ENCODE results near the gene SULF2.

The SULF2 gene

DNA sequence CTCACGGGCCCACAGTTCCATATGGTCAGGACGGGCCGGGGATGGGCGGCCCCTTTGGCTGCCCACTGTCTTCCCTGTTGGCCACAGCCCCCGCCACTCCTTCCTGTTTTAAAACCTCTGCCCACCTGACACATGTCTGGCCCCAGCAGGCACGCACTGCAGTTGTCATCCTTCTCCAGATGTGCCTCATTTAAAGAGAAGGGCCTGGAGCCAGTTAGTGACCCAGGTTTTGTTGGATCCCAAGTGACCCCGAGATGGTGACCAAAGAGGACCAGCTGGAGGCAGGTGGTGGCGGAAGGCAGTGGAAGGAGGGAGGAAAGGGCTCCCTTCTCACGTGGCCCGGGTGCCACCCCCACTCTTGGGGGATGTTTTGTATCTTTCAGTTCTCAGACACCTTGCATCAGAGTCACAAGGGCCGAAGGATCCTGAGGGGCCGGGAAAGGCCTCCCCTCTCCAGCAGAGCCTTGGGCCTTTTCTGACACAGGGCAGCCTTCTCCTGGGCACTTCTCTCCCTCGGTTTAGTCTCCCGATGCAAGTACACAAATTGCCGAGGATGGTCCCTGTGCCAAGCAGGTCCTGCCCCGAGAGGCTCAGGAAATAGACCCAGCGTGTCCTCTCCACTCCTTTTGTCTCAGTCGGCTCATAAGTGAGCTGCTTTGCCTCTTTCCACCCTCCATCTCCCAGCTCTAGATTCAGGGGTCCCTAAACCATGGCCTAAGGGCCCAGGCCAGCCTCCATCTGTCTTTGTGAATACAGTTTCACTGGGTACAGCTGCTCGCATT, 117.6 kb downstream of the SULF2 start:
- DNase-seq (ENCODE audit: low spot score): no peak

DNA sequence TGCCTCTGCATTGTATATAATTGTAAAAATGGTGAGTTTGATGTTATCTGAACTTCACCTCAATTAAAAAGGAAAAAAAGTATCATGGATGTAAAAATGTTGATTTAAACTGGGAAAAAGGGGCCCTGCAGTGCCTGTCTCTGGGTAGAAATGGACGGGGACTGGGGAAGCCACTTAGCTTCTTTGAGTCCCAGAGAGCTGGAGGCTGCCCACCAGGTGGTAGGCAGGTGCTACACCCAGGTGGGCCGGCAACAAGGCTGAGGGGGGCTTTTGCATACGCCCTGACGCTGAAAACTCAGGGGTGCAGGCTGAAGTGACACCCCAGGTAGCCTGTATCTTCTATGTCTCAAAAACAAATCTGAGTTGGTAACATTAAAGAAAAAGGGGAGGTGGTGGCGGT, 118.2 kb downstream of the SULF2 start:
- DNase-seq (ENCODE audit: low spot score): no peak

DNA sequence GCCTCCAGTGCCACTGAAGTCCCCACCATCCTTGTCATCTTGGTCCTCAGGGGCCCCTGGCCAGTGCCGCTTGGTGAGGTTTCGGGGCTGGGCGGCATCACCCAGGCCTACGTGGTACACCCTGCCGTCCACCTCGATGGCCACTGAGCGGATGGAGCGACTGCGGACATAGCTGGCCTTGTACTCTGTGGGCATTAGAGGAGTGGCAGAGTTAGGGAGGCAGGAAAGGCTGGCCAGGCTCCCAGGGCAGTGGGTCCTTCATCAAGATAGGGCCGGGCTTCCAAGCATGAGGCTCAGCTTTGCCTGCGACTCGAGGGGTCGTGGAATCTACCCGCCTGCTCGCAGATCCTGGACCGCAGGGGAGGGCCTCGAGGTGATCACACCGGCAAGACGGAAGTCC, 119.0 kb downstream of the SULF2 start:
- DNase-seq (ENCODE audit: low spot score): no peak

DNA sequence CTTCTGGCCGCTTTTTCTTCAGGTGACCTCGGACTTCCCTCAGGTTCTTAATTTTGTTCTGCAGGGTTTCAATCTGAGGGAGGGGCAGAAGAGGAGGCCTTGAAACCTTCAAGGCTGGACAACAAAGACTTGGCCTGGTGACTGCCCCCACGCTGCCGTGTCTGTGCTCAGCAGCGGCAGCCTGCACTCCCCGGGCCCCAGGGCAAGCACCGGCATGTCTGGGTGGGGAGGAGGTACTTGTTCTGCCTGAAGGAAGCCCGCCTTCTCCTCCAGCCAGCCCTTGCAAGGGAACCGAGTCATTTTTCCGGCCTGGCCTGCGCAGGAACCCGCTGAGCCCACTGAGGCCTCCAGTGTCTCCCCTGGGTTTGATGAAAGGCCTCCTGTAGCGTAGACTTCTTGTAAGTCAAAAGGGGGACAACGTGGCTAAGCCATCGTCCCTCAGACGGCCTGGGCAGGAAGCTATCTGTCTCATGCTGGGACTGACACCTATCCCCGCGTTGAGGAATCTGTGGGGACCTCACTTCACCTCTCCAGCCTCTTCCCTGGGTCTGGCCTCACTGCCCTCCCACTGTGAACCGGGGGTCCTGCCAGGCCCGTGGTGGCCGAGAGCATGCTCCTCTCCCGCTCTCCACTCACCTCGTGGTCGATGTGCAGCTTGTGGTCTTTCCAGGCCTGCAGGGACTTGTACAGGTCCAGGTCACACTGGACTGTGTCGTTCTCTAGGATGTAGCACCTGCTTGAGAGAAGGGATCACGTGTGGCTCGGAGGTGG, 119.9 kb downstream of the SULF2 start:
- no peak for DNase-seq (ENCODE audit: low spot score)

DNA sequence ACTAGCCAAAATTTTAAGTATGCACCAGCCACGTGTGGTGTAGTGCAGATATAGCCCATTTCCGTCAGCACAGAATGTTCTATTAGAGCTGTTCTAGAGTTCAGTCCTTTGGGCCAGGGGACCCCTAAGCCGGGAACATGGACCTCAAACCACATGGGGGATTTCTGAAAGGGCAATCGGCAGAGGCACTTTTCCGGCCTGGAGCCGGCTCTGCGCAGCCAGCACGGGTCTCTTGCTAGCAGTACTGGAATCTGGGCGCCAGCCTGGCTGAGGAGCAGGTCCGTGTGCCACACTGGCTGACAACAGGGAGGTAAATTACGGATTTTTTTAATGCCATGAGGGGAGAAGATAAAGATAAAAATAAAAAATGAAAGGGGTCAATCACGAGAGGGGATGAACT, 120.5 kb downstream of the SULF2 start:
- DNase-seq (ENCODE audit: low spot score): no peak

DNA sequence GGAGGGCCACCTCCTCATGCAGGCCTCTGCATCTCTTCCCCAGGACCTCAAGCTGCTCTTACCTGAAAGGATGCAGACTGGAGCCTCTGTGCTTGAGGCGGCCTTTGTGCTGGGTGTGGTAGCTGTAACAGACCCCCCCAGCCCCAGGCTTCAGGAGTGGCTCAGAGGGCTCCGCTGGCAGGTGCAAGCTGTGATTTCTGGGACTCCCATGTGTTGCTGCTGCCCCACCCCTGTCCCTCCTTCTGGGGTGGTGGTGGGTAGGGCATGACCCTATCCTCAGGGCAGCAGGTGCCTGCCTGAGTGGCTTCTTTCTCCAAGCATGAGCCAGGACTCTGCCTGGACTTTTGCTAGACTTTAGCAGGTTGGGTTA, 121.2 kb downstream of the SULF2 start:
- DNase-seq (ENCODE audit: low spot score): no peak

DNA sequence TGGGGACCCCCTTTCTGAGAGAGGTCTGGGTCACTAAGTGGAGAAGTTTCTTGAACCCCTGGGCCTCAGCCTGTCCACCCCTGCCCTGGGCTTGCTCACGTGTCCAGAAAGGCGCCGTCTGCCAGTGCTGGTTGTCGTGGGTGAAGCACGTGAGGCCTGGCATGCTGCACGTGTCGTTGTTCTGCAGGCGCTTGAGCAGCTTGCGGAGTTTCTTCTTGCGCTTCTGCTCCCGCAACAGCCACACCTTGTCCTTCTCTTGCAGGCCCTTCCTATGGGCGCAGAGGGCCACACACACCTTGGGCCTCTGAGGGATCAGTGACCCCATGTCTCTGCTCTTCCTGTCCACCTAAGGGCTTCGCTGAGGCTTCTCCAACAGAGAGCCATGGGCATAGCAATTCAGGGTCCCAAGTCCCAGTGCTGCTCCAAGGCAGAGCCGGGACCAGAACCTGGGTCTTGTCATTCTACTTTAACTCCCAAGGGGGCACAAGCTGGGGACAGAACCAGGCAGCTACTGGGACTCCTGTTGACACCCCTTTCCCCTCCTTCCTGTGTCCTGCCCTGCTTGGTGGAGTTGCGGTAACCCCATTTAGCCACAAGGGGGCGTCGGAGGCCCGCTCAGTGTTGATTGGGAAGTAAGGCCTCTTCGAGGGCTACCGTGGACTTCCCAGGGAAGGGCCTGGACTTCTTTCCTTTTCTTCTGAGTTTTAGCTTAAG, 121.8 kb downstream of the SULF2 start:
- peak; percentile 68 for DNase-seq (ENCODE audit: low spot score)

DNA sequence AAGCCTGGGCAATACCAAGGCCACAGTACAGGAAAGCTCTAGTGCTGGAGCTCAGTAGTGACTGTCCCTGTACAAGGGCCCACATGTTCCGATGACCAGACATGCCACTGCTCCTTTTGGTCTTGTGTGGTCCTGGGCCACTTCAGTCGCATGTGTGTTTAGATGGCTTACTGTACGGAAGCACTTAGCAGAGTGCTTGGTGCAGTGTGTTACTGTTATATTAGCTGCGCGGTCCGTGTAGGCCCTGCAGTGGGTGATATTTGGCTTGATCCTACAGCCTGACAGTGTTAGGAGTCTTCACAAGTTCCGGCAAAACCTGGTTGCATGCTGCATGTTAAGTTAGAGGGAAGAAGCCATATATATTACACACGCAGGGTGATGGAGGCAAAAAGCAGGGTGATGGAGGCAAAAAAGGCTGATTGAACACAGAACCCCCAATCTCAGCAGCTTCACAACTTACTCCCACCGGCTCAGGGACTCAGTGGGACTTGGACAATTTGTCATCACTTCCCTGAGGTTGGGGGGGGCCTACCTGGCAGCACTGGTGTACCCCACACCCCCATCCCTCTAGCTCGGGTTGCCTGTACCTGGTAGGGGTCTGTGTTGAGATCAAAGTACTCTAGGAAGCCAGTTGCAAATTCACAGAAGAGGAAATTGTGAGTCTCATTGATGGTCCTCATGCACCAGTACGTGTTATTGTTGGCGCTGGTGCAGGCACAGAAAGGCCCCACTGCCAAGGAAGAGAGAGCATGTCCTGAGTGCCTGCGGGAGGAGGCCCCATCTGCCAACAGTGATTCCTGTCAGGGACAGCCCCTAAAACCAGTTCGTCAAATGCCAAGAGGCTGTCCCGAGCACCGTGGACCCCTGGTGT, 122.6 kb downstream of the SULF2 start:
- no peak for DNase-seq (ENCODE audit: low spot score)

DNA sequence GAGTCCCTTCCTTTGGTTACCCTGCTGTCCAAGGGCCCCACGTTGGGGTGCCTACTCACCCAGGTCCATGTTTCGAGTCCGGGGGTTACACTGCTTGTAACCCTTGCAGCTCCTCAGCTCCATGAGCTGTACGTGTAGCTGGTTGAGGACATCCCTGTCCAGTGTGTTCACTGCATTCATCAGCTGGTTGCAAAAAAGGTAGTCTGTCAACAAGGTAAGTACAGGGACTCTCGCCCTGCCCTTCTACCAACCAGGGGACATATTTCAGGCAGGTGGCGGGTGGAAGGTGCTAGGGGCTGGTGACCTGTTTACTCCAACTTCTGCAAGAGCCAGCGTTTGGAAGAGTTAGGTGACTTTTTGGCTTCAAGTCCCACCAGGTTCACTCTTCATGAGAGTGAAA, 123.6 kb downstream of the SULF2 start:
- no peak for DNase-seq (ENCODE audit: low spot score)

DNA sequence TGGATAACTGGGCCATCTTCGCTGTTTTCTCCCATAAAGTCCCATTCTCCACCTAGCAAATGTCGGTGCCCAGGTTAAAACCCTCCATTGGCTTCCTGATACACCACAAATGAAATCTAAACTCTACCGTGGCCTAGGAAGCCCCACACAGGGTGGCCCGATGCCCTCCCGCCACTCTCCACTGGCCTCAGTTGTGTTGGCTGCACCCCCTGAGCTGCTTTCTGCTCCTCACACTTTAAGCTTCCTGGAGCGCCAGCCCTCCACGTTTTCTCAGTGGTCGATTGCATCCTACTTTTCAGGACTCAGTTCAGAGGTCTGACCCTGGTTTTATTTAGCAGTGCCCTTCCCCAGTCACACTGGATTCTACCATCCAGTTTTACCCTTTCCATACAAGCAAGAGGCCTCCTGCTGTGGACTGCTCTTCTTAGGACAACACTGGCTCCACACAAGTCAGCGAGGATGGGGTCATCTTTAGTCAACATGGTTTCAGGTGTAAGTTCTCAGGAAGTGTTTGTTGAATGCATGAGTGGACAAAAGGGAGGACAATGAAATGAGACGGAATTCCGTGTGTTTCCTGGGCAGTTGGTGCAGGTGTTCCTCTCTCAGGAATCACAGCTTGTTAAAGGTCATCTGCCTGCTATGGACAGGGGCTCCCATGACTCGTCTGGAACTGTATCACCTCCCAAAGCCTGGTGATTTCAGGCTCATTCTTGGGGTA, 124.1 kb downstream of the SULF2 start:
- DNase-seq (ENCODE audit: low spot score): no peak

DNA sequence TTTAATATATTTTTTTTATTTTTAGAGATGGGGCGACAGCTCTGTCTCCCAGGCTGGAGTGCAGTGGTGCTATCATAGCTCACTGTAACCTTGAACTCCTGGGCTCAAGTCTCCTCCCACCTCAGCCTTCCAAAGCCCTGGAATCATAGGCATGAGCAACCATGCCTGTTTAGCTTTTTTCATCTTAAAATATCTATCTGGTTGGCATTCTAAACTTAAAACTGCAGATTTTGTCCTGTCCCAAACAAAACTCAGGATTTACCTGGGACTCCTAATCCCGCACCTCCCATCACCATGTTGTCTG, 124.7 kb downstream of the SULF2 start:
- no peak for DNase-seq (ENCODE audit: low spot score)

DNA sequence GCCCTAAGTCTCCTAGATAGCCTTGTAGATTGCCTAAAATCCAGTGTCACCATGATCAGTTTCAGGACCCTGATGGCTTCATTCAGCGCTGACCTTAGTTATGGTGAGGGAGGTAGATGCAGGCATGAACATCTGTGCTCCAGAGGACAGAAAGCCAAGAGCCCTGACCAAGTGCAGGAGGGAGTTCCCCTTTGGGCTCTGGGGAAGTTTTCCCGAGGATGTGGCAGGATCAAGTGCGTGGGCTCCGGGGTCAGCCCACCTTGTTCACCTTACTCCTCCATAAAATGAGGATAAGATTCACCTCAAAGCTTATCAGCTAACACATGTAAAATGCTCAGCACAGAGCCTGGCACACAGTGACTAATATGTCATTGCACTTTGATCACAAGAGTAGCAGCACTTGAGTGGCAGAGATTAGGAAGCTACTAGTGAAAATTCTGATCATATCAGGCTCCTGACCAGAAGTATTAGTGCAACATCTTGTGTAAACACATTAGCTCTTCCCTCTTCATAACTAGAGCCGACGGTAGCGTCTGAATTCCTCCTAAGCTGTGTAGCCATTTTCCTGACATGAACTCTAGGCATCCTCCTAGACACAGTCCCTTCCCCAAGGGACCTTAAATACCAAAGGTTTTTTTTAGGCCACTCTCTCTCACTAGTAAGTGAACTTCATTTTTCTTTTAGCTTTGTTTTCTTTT, 125.2 kb downstream of the SULF2 start:
- no peak for DNase-seq (ENCODE audit: low spot score)

DNA sequence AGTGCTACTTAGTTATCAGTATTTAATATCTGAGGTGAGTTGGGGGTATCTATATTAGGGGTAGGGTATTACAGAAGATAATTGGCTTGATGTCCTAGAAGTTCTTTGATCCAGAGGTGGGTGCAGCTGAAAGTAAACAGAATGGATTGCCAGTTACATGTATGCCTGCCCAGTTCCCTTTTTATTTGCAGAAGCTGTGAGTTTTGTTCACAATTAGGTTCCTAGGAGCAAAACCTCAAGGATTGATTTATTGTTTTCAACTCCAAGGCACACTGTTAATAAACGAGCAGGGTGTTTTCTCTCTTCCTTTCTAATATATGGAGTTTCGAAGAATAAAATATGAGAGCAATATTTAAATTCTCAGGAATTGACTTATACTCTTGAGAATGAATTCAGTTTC, 129.0 kb downstream of the SULF2 start:
- DNase-seq (ENCODE audit: low spot score): no peak

DNA sequence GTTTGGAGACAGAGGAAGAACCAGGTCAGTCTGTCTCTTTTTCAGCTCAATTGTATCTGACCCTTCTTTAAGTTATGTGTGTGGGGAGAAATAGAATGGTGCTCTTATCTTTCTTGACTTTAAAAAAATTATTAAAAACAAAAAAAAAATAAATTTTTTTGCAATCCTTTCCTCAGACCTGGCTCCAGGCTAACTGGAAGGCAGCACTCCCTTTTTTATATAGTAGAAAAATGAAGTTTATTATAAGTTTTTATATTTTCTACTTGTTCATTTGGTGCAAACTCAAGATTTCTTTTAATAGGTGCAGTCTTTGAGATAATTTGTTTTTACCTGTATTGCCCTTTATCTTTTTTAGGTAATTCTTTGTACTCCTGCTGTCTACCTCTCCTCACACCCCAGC, 129.6 kb downstream of the SULF2 start:
- DNase-seq (ENCODE audit: low spot score): no peak

DNA sequence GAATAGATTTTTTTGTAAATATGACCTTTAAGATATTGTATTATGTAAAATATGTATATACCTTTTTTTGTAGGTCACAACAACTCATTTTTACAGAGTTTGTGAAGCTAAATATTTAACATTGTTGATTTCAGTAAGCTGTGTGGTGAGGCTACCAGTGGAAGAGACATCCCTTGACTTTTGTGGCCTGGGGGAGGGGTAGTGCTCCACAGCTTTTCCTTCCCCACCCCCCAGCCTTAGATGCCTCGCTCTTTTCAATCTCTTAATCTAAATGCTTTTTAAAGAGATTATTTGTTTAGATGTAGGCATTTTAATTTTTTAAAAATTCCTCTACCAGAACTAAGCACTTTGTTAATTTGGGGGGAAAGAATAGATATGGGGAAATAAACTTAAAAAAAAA, 130.9 kb downstream of the SULF2 start:
- no peak for DNase-seq (ENCODE audit: low spot score)

DNA sequence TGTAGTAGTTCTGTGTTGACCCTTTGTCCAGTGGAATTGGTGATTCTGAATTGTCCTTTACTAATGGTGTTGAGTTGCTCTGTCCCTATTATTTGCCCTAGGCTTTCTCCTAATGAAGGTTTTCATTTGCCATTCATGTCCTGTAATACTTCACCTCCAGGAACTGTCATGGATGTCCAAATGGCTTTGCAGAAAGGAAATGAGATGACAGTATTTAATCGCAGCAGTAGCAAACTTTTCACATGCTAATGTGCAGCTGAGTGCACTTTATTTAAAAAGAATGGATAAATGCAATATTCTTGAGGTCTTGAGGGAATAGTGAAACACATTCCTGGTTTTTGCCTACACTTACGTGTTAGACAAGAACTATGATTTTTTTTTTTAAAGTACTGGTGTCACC, 131.4 kb downstream of the SULF2 start:
- DNase-seq (ENCODE audit: low spot score): no peak

DNA sequence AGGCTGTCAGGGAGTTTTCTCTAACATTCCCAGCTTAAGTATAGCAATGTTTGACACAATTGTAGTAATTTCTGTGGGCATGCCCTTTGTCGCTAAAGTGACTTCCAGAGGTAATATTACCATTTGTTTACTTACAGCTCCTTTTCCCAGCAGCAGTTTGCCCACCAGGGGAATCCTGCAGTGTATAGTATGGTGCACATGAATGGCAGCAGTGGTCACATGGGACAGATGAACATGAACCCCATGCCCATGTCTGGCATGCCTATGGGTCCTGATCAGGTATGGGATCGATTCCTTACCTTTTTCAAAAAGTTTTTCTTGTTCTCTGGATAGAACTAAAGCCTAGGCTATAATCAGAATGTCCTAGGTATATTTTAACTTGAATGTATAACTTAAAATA, 132.5 kb downstream of the SULF2 start:
- DNase-seq (ENCODE audit: low spot score): no peak

DNA sequence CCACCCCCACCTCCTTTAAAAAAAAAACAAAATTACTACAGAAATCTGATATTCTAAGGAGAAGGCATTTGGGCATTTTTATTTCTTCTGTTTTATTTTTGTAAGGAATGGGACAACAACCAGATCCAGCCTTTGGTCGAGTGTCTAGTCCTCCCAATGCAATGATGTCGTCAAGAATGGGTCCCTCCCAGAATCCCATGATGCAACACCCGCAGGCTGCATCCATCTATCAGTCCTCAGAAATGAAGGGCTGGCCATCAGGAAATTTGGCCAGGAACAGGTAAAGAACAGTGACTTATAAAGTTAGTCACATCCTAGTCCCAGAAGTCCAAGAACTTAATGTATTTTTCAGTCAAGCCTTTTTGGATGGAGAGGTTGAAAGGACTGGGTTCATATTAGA, 133.0 kb downstream of the SULF2 start:
- DNase-seq (ENCODE audit: low spot score): no peak

DNA sequence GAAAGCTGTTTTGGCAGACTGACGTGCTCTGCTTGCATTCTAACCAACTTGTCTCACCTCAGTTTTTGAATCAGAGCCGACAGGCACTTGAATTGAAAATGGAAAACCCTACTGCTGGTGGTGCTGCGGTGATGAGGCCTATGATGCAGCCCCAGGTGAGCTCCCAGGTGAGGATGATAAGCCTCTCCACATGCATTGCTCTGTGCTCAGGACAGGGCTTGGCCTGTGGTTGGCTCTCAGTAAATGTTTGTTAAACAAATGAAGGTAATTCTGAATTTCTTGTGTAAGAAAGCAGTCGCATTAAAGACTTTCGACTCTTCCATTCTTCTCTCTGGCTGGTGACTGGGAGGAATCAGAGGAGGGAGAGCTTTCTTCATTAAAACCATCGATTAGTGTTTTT, 136.3 kb downstream of the SULF2 start:
- DNase-seq (ENCODE audit: low spot score): no peak

DNA sequence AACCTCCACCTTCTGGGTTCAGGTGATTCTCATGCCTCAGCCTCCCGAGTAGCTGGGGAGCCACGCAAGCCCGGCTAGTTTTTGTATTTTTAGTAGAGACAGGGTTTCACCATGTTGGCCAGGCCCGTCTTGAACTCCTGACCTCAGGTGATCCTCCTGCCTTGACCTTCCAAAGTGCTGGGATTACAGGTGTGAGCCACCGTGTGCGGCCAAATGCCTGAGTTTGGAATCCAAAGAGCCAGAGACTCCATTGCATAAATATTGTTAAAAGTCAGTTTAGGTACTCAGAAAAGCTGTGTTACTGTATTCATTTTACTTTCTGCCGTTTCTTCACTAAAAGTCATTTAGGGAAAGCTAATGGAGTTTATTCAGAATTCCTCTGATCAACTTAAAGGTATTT, 137.3 kb downstream of the SULF2 start:
- no peak for DNase-seq (ENCODE audit: low spot score)

DNA sequence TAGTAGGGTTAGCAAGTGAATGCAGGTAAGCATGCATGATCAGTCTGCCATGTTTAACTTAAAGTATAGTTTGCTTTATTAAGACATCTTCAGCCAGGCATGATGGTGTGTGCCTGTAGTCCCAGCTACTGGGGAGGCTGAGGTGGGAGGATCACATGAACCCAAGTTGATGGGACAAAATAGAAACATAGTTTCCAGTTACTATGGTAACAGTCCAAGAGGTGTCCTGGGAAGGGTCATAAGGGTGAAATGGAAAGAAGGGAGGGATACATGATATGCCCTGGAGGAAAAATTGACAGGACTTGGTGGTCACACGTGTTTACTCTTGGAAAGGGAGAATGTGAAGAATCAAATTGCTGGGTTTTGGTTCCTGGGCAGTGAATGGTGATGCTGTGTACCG, 139.6 kb downstream of the SULF2 start:
- DNase-seq (ENCODE audit: low spot score): no peak
